GM13976 (cell line): ENCODE measurements around the gene MYB.

Experiments
- DNase-seq: peaks from one replicate; pipeline ENCODE4 v3.0.0; 2012; ENCODE audit warnings: low spot score
- CTCF ChIP-seq: IDR thresholded peaks from 2 replicates; pipeline ENCODE4 v1.5.1; 2012; ENCODE audit warnings: borderline replicate concordance, mild to moderate bottlenecking; ENCODE audit not compliant: insufficient read depth; ENCODE audit errors: extremely low read depth, missing control alignments, control extremely low read depth
- in situ Hi-C: fragments of 300-500 bp; cut with MboI; formaldehyde crosslinking; loops from one replicate; pipeline ENCODE4 v1.12.0; 2022; ENCODE audit warnings: low sequenced_read_pairs, mixed read lengths, inconsistent platforms; ENCODE audit not compliant: unreplicated experiment

The MYB gene

GRCh38 chr6:135212020-135212806 is 31.1 kb downstream of the MYB start:
- in situ Hi-C loops, result no loop called here

GRCh38 chr6:135212935-135213334 is 31.8 kb downstream of the MYB start:
- no peak for DNase-seq
- in situ Hi-C loops, result no loop called here
- no peak for TF ChIP-seq CTCF

More at GRCh38 chr6:135212020-135212806, 31.1 kb downstream of the MYB start:
- TF ChIP-seq CTCF, result no peak
- DNase-seq, result no peak

GRCh38 chr6:135213616-135214015 is 32.5 kb downstream of the MYB start:
- TF ChIP-seq CTCF, result no peak
- in situ Hi-C loops, result no loop called here
- DNase-seq, result no peak

GRCh38 chr6:135215160-135215559 is 34.1 kb downstream of the MYB start:
- no peak for DNase-seq
- in situ Hi-C loops, result no loop called here
- no peak for TF ChIP-seq CTCF

- in situ Hi-C loops, result no loop called here
- DNase-seq, result no peak
- no peak for TF ChIP-seq CTCF
These were observed 34.5 kb downstream of the MYB start for GRCh38 chr6:135215563-135215962.

GRCh38 chr6:135217663-135218062 is 36.6 kb downstream of the MYB start:
- in situ Hi-C loops, result no loop called here
- no peak for TF ChIP-seq CTCF
- no peak for DNase-seq
